GM23338 (cell line): Measurements from ENCODE around the gene LRRC2. TPM values are rescaled to one million over a fixed set of nuclear protein-coding genes. Genes with fewer than 3 reads are reported as not detected.

ENCODE experiments used
- ATAC-seq: fragments of 200-7000 bp; cut with Tn5 transposase; 3 replicates; pipeline ENCODE4 v1.9.1; 2020
- DNase-seq: peaks from one replicate; pipeline ENCODE4 v3.0.0-alpha.2; 2015; ENCODE audit warnings: low spot score
- H2AFZ ChIP-seq: fragments of 200-600 bp; sonication (generic); 2 replicates; pipeline ENCODE4 v1.8.0; 2016; ENCODE audit warnings: antibody characterized with exemption, mild to moderate bottlenecking, moderate library complexity
- H3F3A ChIP-seq: fragments of 200-600 bp; sonication (generic); replicated peaks from 2 replicates; pipeline ENCODE4 v1.8.0; 2017; ENCODE audit warnings: antibody characterized with exemption, mixed run types, low read depth
- H3K27ac ChIP-seq: fragments of 200-600 bp; sonication (generic); 2 replicates; pipeline ENCODE4 v1.6.1; 2016; ENCODE audit warnings: low read depth
- H3K27me3 ChIP-seq: fragments of 200-600 bp; sonication (generic); 2 replicates; pipeline ENCODE4 v1.8.0; 2016; ENCODE audit warnings: mild to moderate bottlenecking, mixed run types, moderate library complexity; ENCODE audit not compliant: insufficient read depth
- H3K36me3 ChIP-seq: fragments of 200-600 bp; sonication (generic); 2 replicates; pipeline ENCODE4 v1.8.0; 2016; ENCODE audit warnings: mild to moderate bottlenecking; ENCODE audit not compliant: insufficient read depth
- H3K4me1 ChIP-seq: fragments of 200-600 bp; sonication (generic); 2 replicates; pipeline ENCODE4 v1.8.0; 2016; ENCODE audit warnings: mild to moderate bottlenecking, moderate library complexity; ENCODE audit not compliant: insufficient read depth
- H3K4me2 ChIP-seq: fragments of 200-600 bp; sonication (generic); 2 replicates; pipeline ENCODE4 v1.7.1; 2017; ENCODE audit warnings: mixed run types
- H3K4me3 ChIP-seq: fragments of 200-600 bp; sonication (generic); 2 replicates; pipeline ENCODE4 v1.6.1; 2016; ENCODE audit warnings: mixed run types
- H3K79me2 ChIP-seq: fragments of 200-600 bp; sonication (generic); replicated peaks from 2 replicates; pipeline ENCODE4 v1.8.0; 2017; ENCODE audit warnings: mild to moderate bottlenecking; ENCODE audit not compliant: insufficient read depth
- H3K9me2 ChIP-seq: fragments of 200-600 bp; sonication (generic); 2 replicates; pipeline ENCODE4 v1.8.0; 2017; ENCODE audit not compliant: insufficient read depth
- H4K20me1 ChIP-seq: fragments of 200-600 bp; sonication (generic); replicated peaks from 2 replicates; pipeline ENCODE4 v1.8.0; 2017; ENCODE audit warnings: mild to moderate bottlenecking; ENCODE audit not compliant: insufficient read depth
- H3K27ac Mint-ChIP-seq: 2 replicates; pipeline ENCODE4 v1.8.0; 2020; ENCODE audit warnings: inconsistent platforms, mild to moderate bottlenecking, moderate library complexity, mixed read lengths
- H3K27me3 Mint-ChIP-seq: 3 replicates; pipeline ENCODE4 v1.8.0; 2022; ENCODE audit warnings: low read depth, mild to moderate bottlenecking, moderate library complexity, mixed read lengths, inconsistent platforms; ENCODE audit not compliant: insufficient read depth, poor library complexity
- H3K36me3 Mint-ChIP-seq: 3 replicates; pipeline ENCODE4 v1.8.0; 2021; ENCODE audit warnings: low read depth, mild to moderate bottlenecking, inconsistent platforms, moderate library complexity, mixed read lengths
- H3K4me1 Mint-ChIP-seq: 3 replicates; pipeline ENCODE4 v1.8.0; 2020; ENCODE audit warnings: mild to moderate bottlenecking, inconsistent platforms, mixed read lengths
- H3K4me3 Mint-ChIP-seq: 3 replicates; pipeline ENCODE4 v1.8.0; 2021; ENCODE audit warnings: moderate library complexity, mild to moderate bottlenecking, inconsistent platforms, mixed read lengths
- H3K9me3 Mint-ChIP-seq: 3 replicates; pipeline ENCODE4 v1.8.0; 2020; ENCODE audit warnings: moderate library complexity, mild to moderate bottlenecking, inconsistent platforms, mixed read lengths
- CREB1 ChIP-seq: fragments of 250-450 bp; sonication (Bioruptor Pico); IDR thresholded peaks from 2 replicates; pipeline ENCODE4 v1.5.0; 2020; ENCODE audit warnings: low read depth, mild to moderate bottlenecking, moderate library complexity
- CTCF ChIP-seq, 2 experiments: fragments of 200-600 bp in 1 of 2; sonication (generic) in 1 of 2; conservative IDR thresholded peaks; 2 replicates each; pipeline versions ENCODE4 v1.5.1 to v1.6.1; 2016 to 2017; ENCODE audit warnings: antibody characterized with exemption in 2 of 2, low read depth in 2 of 2, mild to moderate bottlenecking in 2 of 2, moderate library complexity in 1 of 2
- ETS1 ChIP-seq: IDR thresholded peaks from 2 replicates; pipeline ENCODE4 v1.6.1; 2016; ENCODE audit warnings: antibody characterized with exemption
- EZH2 ChIP-seq: fragments of 200-600 bp; sonication (generic); IDR thresholded peaks from one replicate; pipeline ENCODE4 v1.8.0; 2017; ENCODE audit warnings: antibody characterized with exemption, mild to moderate bottlenecking, low read depth; ENCODE audit not compliant: unreplicated experiment
- EZH2phosphoT487 ChIP-seq: fragments of 200-600 bp; sonication (generic); IDR thresholded peaks from one replicate; pipeline ENCODE4 v1.8.1; 2018; ENCODE audit warnings: antibody characterized with exemption; ENCODE audit not compliant: unreplicated experiment
- JUNB ChIP-seq: IDR thresholded peaks from one replicate; pipeline ENCODE4 v1.6.1; 2016; ENCODE audit warnings: antibody characterized with exemption; ENCODE audit not compliant: unreplicated experiment
- NANOG ChIP-seq: IDR thresholded peaks from 2 replicates; pipeline ENCODE4 v1.6.1; 2016; ENCODE audit warnings: antibody characterized with exemption, borderline replicate concordance
- POLR2AphosphoS5 ChIP-seq: IDR thresholded peaks from 2 replicates; pipeline ENCODE4 v1.6.1; 2016; ENCODE audit warnings: antibody characterized with exemption, low read depth
- REST ChIP-seq: IDR thresholded peaks from one replicate; pipeline ENCODE4 v1.6.1; 2018; ENCODE audit warnings: antibody characterized with exemption; ENCODE audit not compliant: unreplicated experiment
- STAT1 ChIP-seq: IDR thresholded peaks from one replicate; pipeline ENCODE4 v1.6.1; 2016; ENCODE audit warnings: antibody characterized with exemption; ENCODE audit not compliant: unreplicated experiment
- ZNF114 ChIP-seq: fragments of 250-450 bp; sonication (Bioruptor Pico); IDR thresholded peaks from 2 replicates; pipeline ENCODE4 v1.5.0; 2020; ENCODE audit warnings: mild to moderate bottlenecking, moderate library complexity
- ZNF331 ChIP-seq: fragments of 250-450 bp; sonication (Bioruptor Pico); IDR thresholded peaks from 2 replicates; pipeline ENCODE4 v1.5.0; 2020; ENCODE audit warnings: low read depth, mild to moderate bottlenecking, moderate library complexity
- ZNF462 ChIP-seq: fragments of 250-450 bp; sonication (Bioruptor Pico); IDR thresholded peaks from 2 replicates; pipeline ENCODE4 v1.5.0; 2020; ENCODE audit warnings: mild to moderate bottlenecking, moderate library complexity
- polyA plus RNA-seq: library from polyadenylated mRNA; unstranded; fragments of >200 nt; fragmentation: Nextera tagmentation; extraction: Ambion mirVana; gene quantifications from 2 replicates; pipeline ENCODE4 v1.2.1, GENCODE V29; 2016
- total RNA-seq: library from RNA; depleted of rRNA; stranded (reverse); fragments of >200 nt; shearing (Covaris generic); gene quantifications from 2 replicates; pipeline ENCODE4 v1.2.3, GENCODE V29; 2014

LRRC2 gene
- total and polyA plus RNA-seq, 2 experiments from 2014 or later, result 6.5 to 7.1 TPM

GRCh38 chr3:46484911-46485778, 81.0 kb downstream of the LRRC2 start:
- Histone ChIP-seq H4K20me1 (no peaks in the 10 kb centered on the region), H3K27me3 (no peaks in the 10 kb centered on the region), H3K36me3 (no peaks in the 10 kb centered on the region), H3K27ac (no peak overlapping the region), H2AFZ (no peak overlapping the region), H3K4me3 (no peak overlapping the region), H3K9me2 (no peaks in the 10 kb centered on the region), H3K4me1 (no peaks in the 10 kb centered on the region), H3K79me2 (no peaks in the 10 kb centered on the region), H3F3A (peaks cover 5% of the 10 kb centered on the region; the same call in 1 of the 2 replicates), H3K4me2 (no peak overlapping the region)
- Mint-ChIP-seq H3K36me3 (no peaks in the 10 kb centered on the region), H3K27ac (no peak overlapping the region), H3K27me3 (no peaks in the 10 kb centered on the region), H3K4me1 (peaks cover 5% of the 10 kb centered on the region; the same call in 2 of the 3 replicates), H3K9me3 (0 out of 3 replicates have a peak, but pooled peaks cover 3% of the 10 kb centered on the region), H3K4me3 (no peak overlapping the region)
- DNase-seq (no peak), ATAC-seq (no peak)
- no peak for TF ChIP-seq ETS1
- no peak for TF ChIP-seq POLR2AphosphoS5
- no peak for TF ChIP-seq EZH2
- no peak for TF ChIP-seq STAT1
- TF ChIP-seq NANOG, result no peak
- TF ChIP-seq ZNF462 (CRISPR knock-in tag), result no peak
- no peak for TF ChIP-seq JUNB
- no peak for TF ChIP-seq ZNF331 (CRISPR knock-in tag)
- TF ChIP-seq EZH2phosphoT487, result no peak
- no peak for TF ChIP-seq ZNF114
- no peak for TF ChIP-seq CTCF (conservative IDR thresholded peaks at IDR 0.05; ENCODE audit: low read depth in 2 of 2)
- TF ChIP-seq REST, result no peak
- TF ChIP-seq CREB1, result no peak
